Brain microvascular endothelial cell (primary cell): ENCODE results near the gene NOBOX.

Experiments
- DNase-seq: peaks from one replicate; pipeline ENCODE4 v3.0.0-alpha.2; 2020
- H3K27ac ChIP-seq: fragments of 250-450 bp; sonication (Bioruptor Pico); 2 replicates; pipeline ENCODE4 v1.5.1; 2020; ENCODE audit warnings: mild to moderate bottlenecking, moderate library complexity
- H3K27me3 ChIP-seq: fragments of 250-450 bp; sonication (Bioruptor Pico); replicated peaks from 2 replicates; pipeline ENCODE4 v1.5.1; 2020; ENCODE audit warnings: mild to moderate bottlenecking
- H3K36me3 ChIP-seq: fragments of 250-450 bp; sonication (Bioruptor Pico); replicated peaks from 2 replicates; pipeline ENCODE4 v1.5.1; 2020; ENCODE audit warnings: mild to moderate bottlenecking
- H3K4me3 ChIP-seq: 2 replicates; pipeline ENCODE4 v1.5.1; 2011; ENCODE audit warnings: low read depth, mild to moderate bottlenecking, control low read depth, low read length, moderate library complexity
- CTCF ChIP-seq: IDR thresholded peaks from 2 replicates; pipeline ENCODE4 v1.5.1; 2011; ENCODE audit warnings: low read depth, mild to moderate bottlenecking, moderate library complexity, low read length, control low read depth, inconsistent platforms; ENCODE audit errors: missing control alignments
- in situ Hi-C: cut with HindIII; loops from 2 replicates; pipeline ENCODE4 v1.10.0; 2017; ENCODE audit warnings: low sequenced_read_pairs, low pct_ligation_motif_present

The NOBOX gene

GRCh38 chr7:144403649-144404061 is at the start of gene NOBOX:
Gene NOBOX (minus strand): TSS chr7:144403693.
- in situ Hi-C loops, result no loop called here
- TF ChIP-seq CTCF, result no peak
- Histone ChIP-seq H3K36me3 (no peaks in the 10 kb centered on the region), H3K4me3 (no peak within 1 kb of the TSS), H3K27me3 (no peaks in the 10 kb centered on the region), H3K27ac (no peak within 1 kb of the TSS)
- DNase-seq, result no peak

- TF ChIP-seq CTCF, result no peak
- no peaks in the 10 kb centered on the region for H3K27me3 ChIP-seq
- no peak for DNase-seq
- no peaks in the 10 kb centered on the region for H3K36me3 ChIP-seq
- in situ Hi-C loops, result no loop called here
- H3K27ac ChIP-seq, result no peak overlapping the region
- H3K4me3 ChIP-seq, result no peak overlapping the region
Measured at GRCh38 chr7:144452064-144452463, 48.6 kb upstream of the NOBOX start.

- Histone ChIP-seq H3K27ac (no peak overlapping the region), H3K27me3 (no peaks in the 10 kb centered on the region), H3K4me3 (no peak overlapping the region), H3K36me3 (no peaks in the 10 kb centered on the region)
- TF ChIP-seq CTCF, result no peak
- no peak for DNase-seq
- in situ Hi-C loops, result no loop called here
Measured at GRCh38 chr7:144445590-144445989, 42.1 kb upstream of the NOBOX start.

- TF ChIP-seq CTCF, result no peak
- in situ Hi-C loops, result no loop called here
Measured at GRCh38 chr7:144439717-144440205, 36.3 kb upstream of the NOBOX start.

GRCh38 chr7:144438759-144439158 is 35.3 kb upstream of the NOBOX start:
- in situ Hi-C loops, result no loop called here
- TF ChIP-seq CTCF, result no peak
- no peaks in the 10 kb centered on the region for H3K27me3 ChIP-seq
- H3K36me3 ChIP-seq, result no peaks in the 10 kb centered on the region
- H3K27ac ChIP-seq, result no peak overlapping the region
- H3K4me3 ChIP-seq, result no peak overlapping the region
- no peak for DNase-seq

More at GRCh38 chr7:144439717-144440205, 36.3 kb upstream of the NOBOX start:
- DNase-seq, result no peak
- no peaks in the 10 kb centered on the region for H3K27me3 ChIP-seq
- no peak overlapping the region for H3K4me3 ChIP-seq
- H3K27ac ChIP-seq, result no peak overlapping the region
- H3K36me3 ChIP-seq, result no peaks in the 10 kb centered on the region
